ENCODE results near the gene ANKRD44. TPM values are rescaled to one million over a fixed set of nuclear protein-coding genes. Genes with fewer than 3 reads are reported as not detected.

ANKRD44 gene
- total and polyA plus RNA-seq, 2 experiments from 2014 or later: 2.9 to 4.9 TPM

DNA sequence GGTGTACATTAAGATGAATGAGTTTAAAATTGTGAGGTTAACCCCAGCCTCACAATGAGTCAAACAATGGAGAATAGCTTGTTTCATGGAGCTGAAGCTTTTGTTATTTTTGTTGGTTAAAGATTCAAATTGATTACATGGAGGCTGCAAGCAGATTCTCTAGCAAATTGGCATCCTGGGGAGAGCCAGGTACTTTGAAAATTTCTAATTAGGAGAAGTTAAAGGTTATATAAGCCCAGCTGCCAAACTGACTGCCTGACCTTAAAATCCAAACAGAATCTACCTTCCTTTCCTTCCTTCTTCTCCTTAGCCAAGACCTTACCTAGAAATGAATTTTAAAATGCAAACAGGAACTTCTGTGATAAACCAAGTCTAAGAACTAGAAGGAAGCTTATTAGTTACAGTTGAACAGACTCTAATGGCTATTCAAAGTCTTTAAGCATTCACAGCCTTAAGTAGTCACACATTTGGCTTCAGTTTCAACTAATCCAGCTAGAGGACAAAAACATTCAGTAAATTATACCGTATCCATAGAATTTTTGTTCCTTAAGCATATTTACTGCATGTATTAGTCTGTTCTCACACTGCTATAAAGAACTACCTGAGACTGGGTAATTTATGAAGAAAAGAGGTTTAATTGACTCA lies 352.6 kb downstream of the ANKRD44 start:
- DNase-seq: no peak
- Histone ChIP-seq H4K20me1 (ENCODE audit: insufficient read depth) (no peaks in the 10 kb centered on the region), H3K9me2 (ENCODE audit: insufficient read depth) (no peaks in the 10 kb centered on the region), H3K9ac (no peak overlapping the region), H3K4me1 (ENCODE audit: insufficient read depth) (no peaks in the 10 kb centered on the region), H3K9me3 (ENCODE audit: low read depth) (no peaks in the 10 kb centered on the region), H3K4me3 (no peak overlapping the region), H3K27ac (no peak overlapping the region), H2AFZ (no peak overlapping the region), H3K36me3 (ENCODE audit: low read depth) (no peaks in the 10 kb centered on the region), H3K79me2 (ENCODE audit: insufficient read depth) (no peaks in the 10 kb centered on the region), H3F3A (ENCODE audit: insufficient read depth) (no peaks in the 10 kb centered on the region), H3K27me3 (replicated peaks; ENCODE audit: insufficient read depth) (no peaks in the 10 kb centered on the region), H3K4me2 (ENCODE audit: unreplicated experiment) (no peak overlapping the region)
- TF ChIP-seq EZH2phosphoT487 (IDR thresholded peaks at IDR 0.05; ENCODE audit: insufficient read depth, low read depth): no peak
- no peak for TF ChIP-seq EZH2 (IDR thresholded peaks at IDR 0.05; ENCODE audit: insufficient read depth, poor library complexity, severe bottlenecking)
- in situ Hi-C loops (cut with MboI): no loop called here
- 93 to 100% methylated on average over 1 of the region's 1 CpG for WGBS, 2 experiments (ENCODE audit: low coverage in 1 of 2, low lambda C conversion rate in 2 of 2, missing lambda C conversion rate in 2 of 2)

DNA sequence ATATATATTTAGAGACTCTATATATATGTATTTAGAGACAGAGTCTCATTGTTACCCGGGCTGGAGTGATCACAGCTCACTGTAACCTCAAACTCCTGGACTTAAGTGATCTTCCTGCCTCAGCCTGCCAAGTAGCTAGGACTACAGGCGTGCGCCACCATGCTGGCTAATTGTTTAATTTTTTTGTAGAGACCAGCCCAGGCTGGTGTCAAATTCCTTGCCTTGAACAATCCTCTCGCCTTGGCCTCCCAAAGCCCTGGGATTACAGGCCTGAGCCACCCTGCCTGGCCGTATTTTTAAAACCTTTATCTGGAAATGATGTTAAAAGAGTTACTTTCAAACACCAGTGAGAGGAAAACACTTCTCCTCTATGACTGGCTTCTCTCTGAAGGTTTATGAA lies 353.1 kb downstream of the ANKRD44 start:
- Histone ChIP-seq H3K79me2 (ENCODE audit: insufficient read depth) (no peaks in the 10 kb centered on the region), H3K9me3 (ENCODE audit: low read depth) (no peaks in the 10 kb centered on the region), H3K4me3 (no peak overlapping the region), H3K4me2 (ENCODE audit: unreplicated experiment) (no peak overlapping the region), H3K9ac (no peak overlapping the region), H3K27ac (no peak overlapping the region), H3K9me2 (ENCODE audit: insufficient read depth) (no peaks in the 10 kb centered on the region), H3F3A (ENCODE audit: insufficient read depth) (no peaks in the 10 kb centered on the region), H4K20me1 (ENCODE audit: insufficient read depth) (no peaks in the 10 kb centered on the region), H3K27me3 (replicated peaks; ENCODE audit: insufficient read depth) (no peaks in the 10 kb centered on the region), H2AFZ (no peak overlapping the region), H3K4me1 (ENCODE audit: insufficient read depth) (no peaks in the 10 kb centered on the region), H3K36me3 (ENCODE audit: low read depth) (no peaks in the 10 kb centered on the region)
- in situ Hi-C loops (cut with MboI): no loop called here
- no peak for DNase-seq
- TF ChIP-seq EZH2 (IDR thresholded peaks at IDR 0.05; ENCODE audit: insufficient read depth, poor library complexity, severe bottlenecking): no peak
- no peak for TF ChIP-seq EZH2phosphoT487 (IDR thresholded peaks at IDR 0.05; ENCODE audit: insufficient read depth, low read depth)
- 63 to 72% methylated on average over 5 of the region's 5 CpGs for WGBS, 2 experiments (ENCODE audit: low coverage in 1 of 2, low lambda C conversion rate in 2 of 2, missing lambda C conversion rate in 2 of 2)

GRCh38 chr2:196956069-196956468 lies 354.5 kb downstream of the ANKRD44 start:
- no peaks in the 10 kb centered on the region for H3K9me2 ChIP-seq (ENCODE audit: insufficient read depth)
- no peak overlapping the region for H2AFZ ChIP-seq
- H3K27ac ChIP-seq: no peak overlapping the region
- no peak overlapping the region for H3K4me2 ChIP-seq (ENCODE audit: unreplicated experiment)
- peaks cover 3% of the 10 kb centered on the region; the same call in 1 of the 2 replicates for H3K4me1 ChIP-seq (ENCODE audit: insufficient read depth)
- no peaks in the 10 kb centered on the region for H3K36me3 ChIP-seq (ENCODE audit: low read depth)
- no peak for DNase-seq
- H3F3A ChIP-seq (ENCODE audit: insufficient read depth): no peaks in the 10 kb centered on the region
- H4K20me1 ChIP-seq (ENCODE audit: insufficient read depth): no peaks in the 10 kb centered on the region
- WGBS, 2 experiments (ENCODE audit: low coverage in 1 of 2, low lambda C conversion rate in 2 of 2, missing lambda C conversion rate in 2 of 2): 20 to 23% methylated on average over 6 of the region's 6 CpGs
- TF ChIP-seq EZH2phosphoT487 (IDR thresholded peaks at IDR 0.05; ENCODE audit: insufficient read depth, low read depth) (no peak), EZH2 (IDR thresholded peaks at IDR 0.05; ENCODE audit: insufficient read depth, poor library complexity, severe bottlenecking) (no peak)
- H3K79me2 ChIP-seq (ENCODE audit: insufficient read depth): no peaks in the 10 kb centered on the region
- no peak overlapping the region for H3K9ac ChIP-seq
- no peak overlapping the region for H3K4me3 ChIP-seq
- no peaks in the 10 kb centered on the region for H3K27me3 ChIP-seq (replicated peaks; ENCODE audit: insufficient read depth)
- H3K9me3 ChIP-seq (ENCODE audit: low read depth): no peaks in the 10 kb centered on the region
- in situ Hi-C loops (cut with MboI): no loop called here

GRCh38 chr2:196955036-196955435 lies 355.5 kb downstream of the ANKRD44 start:
- H3K27me3 ChIP-seq (replicated peaks; ENCODE audit: insufficient read depth): no peaks in the 10 kb centered on the region
- peaks cover 14% of the 10 kb centered on the region for H3K4me1 ChIP-seq (ENCODE audit: insufficient read depth)
- no peaks in the 10 kb centered on the region for H3F3A ChIP-seq (ENCODE audit: insufficient read depth)
- no peak for DNase-seq
- no peaks in the 10 kb centered on the region for H3K79me2 ChIP-seq (ENCODE audit: insufficient read depth)
- in situ Hi-C loops (cut with MboI): no loop called here
- no peak overlapping the region for H3K4me2 ChIP-seq (ENCODE audit: unreplicated experiment)
- no peaks in the 10 kb centered on the region for H3K36me3 ChIP-seq (ENCODE audit: low read depth)
- WGBS, 2 experiments (ENCODE audit: low coverage in 1 of 2, low lambda C conversion rate in 2 of 2, missing lambda C conversion rate in 2 of 2): 41 to 43% methylated on average over 3 of the region's 3 CpGs
- no peak overlapping the region for H3K27ac ChIP-seq
- H3K4me3 ChIP-seq: no peak overlapping the region
- no peaks in the 10 kb centered on the region for H3K9me3 ChIP-seq (ENCODE audit: low read depth)
- H4K20me1 ChIP-seq (ENCODE audit: insufficient read depth): no peaks in the 10 kb centered on the region
- no peak overlapping the region for H3K9ac ChIP-seq
- no peak overlapping the region for H2AFZ ChIP-seq
- no peaks in the 10 kb centered on the region for H3K9me2 ChIP-seq (ENCODE audit: insufficient read depth)
- TF ChIP-seq EZH2 (IDR thresholded peaks at IDR 0.05; ENCODE audit: insufficient read depth, poor library complexity, severe bottlenecking) (no peak), EZH2phosphoT487 (IDR thresholded peaks at IDR 0.05; ENCODE audit: insufficient read depth, low read depth) (no peak)
